ENCODE data around the gene FSIP1. TPM values are rescaled to one million over a fixed set of nuclear protein-coding genes. Genes with fewer than 3 reads are reported as not detected.

Gene FSIP1
- polyA plus RNA-seq, 3 donors = 0.10 to 0.48 (median 0.21) TPM

DNA sequence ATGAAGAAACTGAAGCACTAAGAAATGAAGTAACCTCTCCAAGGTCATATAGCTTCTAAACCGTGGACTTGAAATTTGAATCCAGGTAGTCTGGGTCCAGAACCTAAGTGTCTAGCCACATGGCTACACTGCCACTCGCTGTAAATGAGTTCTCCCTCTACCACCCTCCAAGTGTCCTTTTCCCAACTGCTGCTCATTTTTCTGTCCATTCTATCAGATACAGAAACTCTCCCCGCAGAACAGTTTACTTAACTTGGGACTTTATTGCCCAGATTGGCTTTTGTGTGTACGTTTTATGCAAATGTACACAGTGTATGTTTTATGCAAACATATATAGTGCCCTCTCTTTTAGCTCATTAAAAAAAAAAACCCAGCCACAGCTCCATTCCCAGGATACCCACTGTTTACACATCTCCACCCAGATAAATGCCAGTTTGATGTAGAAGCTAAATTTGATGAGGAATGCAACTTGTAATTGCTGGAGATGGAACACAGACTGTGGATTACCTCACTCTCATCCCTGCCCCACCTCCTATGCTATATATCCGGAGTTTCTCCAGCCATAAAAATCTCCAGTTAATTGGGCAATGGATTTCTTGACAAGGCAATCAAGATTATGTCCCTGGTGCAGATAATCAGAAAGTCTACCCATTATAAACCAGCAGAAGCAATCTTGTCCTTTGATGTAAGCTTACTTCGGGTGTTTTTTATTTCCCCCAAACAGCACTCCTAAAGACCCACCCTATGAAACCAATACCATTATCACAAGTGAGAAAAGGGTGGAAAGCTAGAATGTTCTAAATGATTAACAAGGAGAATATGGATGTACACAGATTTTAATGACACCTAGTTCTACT, 159.8 kb downstream of the FSIP1 start:
- Histone ChIP-seq H3K4me3 (replicated peaks in 1 of 3; ENCODE audit: low read depth in 2 of 3, low read length in 3 of 3) (no peak overlapping the region), H2AFZ (ENCODE audit: insufficient read depth, low read depth, low read length, poor library complexity, severe bottlenecking) (no peak overlapping the region), H3K9me3 (replicated peaks in 1 of 2; ENCODE audit: control insufficient read depth in 1 of 2, insufficient read depth in 1 of 2, low read length in 2 of 2) (no peaks in the 10 kb centered on the region), H3K9ac (ENCODE audit: insufficient read depth, low read length, poor library complexity, severe bottlenecking) (no peak overlapping the region), H3K4me2 (replicated peaks; ENCODE audit: extremely low read depth, low read length, poor library complexity, severe bottlenecking) (no peak overlapping the region), H3K27me3 (ENCODE audit: control insufficient read depth in 2 of 2, insufficient read depth in 2 of 2, low read length in 2 of 2) (no peaks in the 10 kb centered on the region), H4K20me1 (ENCODE audit: insufficient read depth, low read length) (no peaks in the 10 kb centered on the region), H3K4me1 (ENCODE audit: control insufficient read depth in 1 of 2, insufficient read depth in 2 of 2, low read length in 2 of 2) (peaks cover 3 to 10% of the 10 kb centered on the region in 2 donors), H3K27ac (ENCODE audit: low read depth in 1 of 2, low read length in 2 of 2) (no peak overlapping the region), H3K79me2 (ENCODE audit: insufficient read depth, low read length) (no peaks in the 10 kb centered on the region), H3K36me3 (replicated peaks in 1 of 2; ENCODE audit: control insufficient read depth in 1 of 2, insufficient read depth in 2 of 2, low read length in 2 of 2) (no peaks in the 10 kb centered on the region)
- Mint-ChIP-seq H3K9me3 (peaks cover 0 to 12% (median 4%) of the 10 kb centered on the region in 7 donors), H3K4me1 (peaks cover 17% of the 10 kb centered on the region), H3K36me3 (no peaks in the 10 kb centered on the region), H3K27ac (peak overlapping the region in 1 of 7 donors; percentile 28), H3K27me3 (ENCODE audit: low read depth in 3 of 3) (peaks cover 0 to 2% (median 1%) of the 10 kb centered on the region in 3 donors), H3K4me3 (no peak overlapping the region)
- WGBS (ENCODE audit: insufficient coverage) = 96% methylated on average over 3 of the region's 6 CpGs
- TF ChIP-seq CTCF (IDR thresholded peaks at IDR 0.05) = no peak
- DNase-seq = no peak
- intact Hi-C loops (cut with micrococcal nuclease) = no loop called here

DNA sequence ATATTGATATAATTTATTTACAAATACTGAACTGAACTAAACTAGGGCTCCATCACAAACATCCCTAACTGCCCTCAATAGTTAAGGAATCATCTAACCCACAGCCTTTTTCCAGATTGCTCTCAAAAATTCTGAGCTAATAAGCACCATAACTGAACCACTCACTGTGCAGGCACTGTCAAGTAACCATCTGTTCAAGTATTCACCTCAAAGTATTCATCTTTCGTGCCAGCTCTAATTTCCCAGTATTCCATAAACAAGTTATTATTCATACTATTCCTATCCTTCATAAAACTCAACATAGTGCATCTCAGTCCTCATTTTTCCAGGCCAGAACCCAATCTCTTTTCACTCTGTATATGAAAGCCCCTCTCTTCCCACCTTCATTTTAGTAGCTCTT, 160.7 kb downstream of the FSIP1 start:
- H3K36me3 ChIP-seq (replicated peaks in 1 of 2; ENCODE audit: control insufficient read depth in 1 of 2, insufficient read depth in 2 of 2, low read length in 2 of 2) = no peaks in the 10 kb centered on the region
- Mint-ChIP-seq H3K36me3 (no peaks in the 10 kb centered on the region), H3K4me1 (peaks cover 17% of the 10 kb centered on the region), H3K9me3 (peaks cover 0 to 12% (median 4%) of the 10 kb centered on the region in 7 donors), H3K4me3 (no peak overlapping the region), H3K27ac (no peak overlapping the region), H3K27me3 (ENCODE audit: low read depth in 3 of 3) (peaks cover 0 to 2% (median 1%) of the 10 kb centered on the region in 3 donors)
- H3K27me3 ChIP-seq (ENCODE audit: control insufficient read depth in 2 of 2, insufficient read depth in 2 of 2, low read length in 2 of 2) = no peaks in the 10 kb centered on the region
- no peak overlapping the region for H3K4me3 ChIP-seq (replicated peaks in 1 of 3; ENCODE audit: low read depth in 2 of 3, low read length in 3 of 3)
- no peak overlapping the region for H3K4me2 ChIP-seq (replicated peaks; ENCODE audit: extremely low read depth, low read length, poor library complexity, severe bottlenecking)
- H2AFZ ChIP-seq (ENCODE audit: insufficient read depth, low read depth, low read length, poor library complexity, severe bottlenecking) = no peak overlapping the region
- intact Hi-C loops (cut with micrococcal nuclease) = no loop called here
- no peak overlapping the region for H3K9ac ChIP-seq (ENCODE audit: insufficient read depth, low read length, poor library complexity, severe bottlenecking)
- H3K9me3 ChIP-seq (replicated peaks in 1 of 2; ENCODE audit: control insufficient read depth in 1 of 2, insufficient read depth in 1 of 2, low read length in 2 of 2) = no peaks in the 10 kb centered on the region
- peaks cover 3 to 10% of the 10 kb centered on the region in 2 donors for H3K4me1 ChIP-seq (ENCODE audit: control insufficient read depth in 1 of 2, insufficient read depth in 2 of 2, low read length in 2 of 2)
- no peak for DNase-seq
- no peaks in the 10 kb centered on the region for H3K79me2 ChIP-seq (ENCODE audit: insufficient read depth, low read length)
- H3K27ac ChIP-seq (ENCODE audit: low read depth in 1 of 2, low read length in 2 of 2) = no peak overlapping the region
- WGBS (ENCODE audit: insufficient coverage) = 92% methylated on average over 1 of the region's 1 CpG
- TF ChIP-seq CTCF (IDR thresholded peaks at IDR 0.05) = no peak
- H4K20me1 ChIP-seq (ENCODE audit: insufficient read depth, low read length) = no peaks in the 10 kb centered on the region

Data from CD14-positive monocyte (primary cell).